ENCODE measurements around the gene SPHK1. TPM values are rescaled to one million over a fixed set of nuclear protein-coding genes. Genes with fewer than 3 reads are reported as not detected.

The SPHK1 gene
- total RNA-seq, 4 donors from 2014 or later = 1.3 to 11.6 (median 7.6) TPM

DNA sequence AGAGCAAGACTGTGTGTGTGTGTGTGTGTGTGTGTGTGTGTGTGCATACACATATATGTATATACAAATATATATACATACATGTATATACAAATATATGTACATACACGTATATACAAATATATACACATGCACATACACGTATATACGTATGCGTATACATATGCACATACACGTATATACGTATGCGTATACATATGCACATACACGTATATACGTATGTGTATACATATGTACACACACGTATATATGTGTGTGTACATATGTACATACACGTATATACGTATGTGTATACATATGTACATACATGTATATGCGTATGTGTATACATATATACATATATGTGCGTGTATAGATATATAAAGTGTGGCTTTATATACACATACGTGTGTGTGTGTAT lies 31.4 kb downstream of the SPHK1 start:
- TF ChIP-seq, protein P1, sequence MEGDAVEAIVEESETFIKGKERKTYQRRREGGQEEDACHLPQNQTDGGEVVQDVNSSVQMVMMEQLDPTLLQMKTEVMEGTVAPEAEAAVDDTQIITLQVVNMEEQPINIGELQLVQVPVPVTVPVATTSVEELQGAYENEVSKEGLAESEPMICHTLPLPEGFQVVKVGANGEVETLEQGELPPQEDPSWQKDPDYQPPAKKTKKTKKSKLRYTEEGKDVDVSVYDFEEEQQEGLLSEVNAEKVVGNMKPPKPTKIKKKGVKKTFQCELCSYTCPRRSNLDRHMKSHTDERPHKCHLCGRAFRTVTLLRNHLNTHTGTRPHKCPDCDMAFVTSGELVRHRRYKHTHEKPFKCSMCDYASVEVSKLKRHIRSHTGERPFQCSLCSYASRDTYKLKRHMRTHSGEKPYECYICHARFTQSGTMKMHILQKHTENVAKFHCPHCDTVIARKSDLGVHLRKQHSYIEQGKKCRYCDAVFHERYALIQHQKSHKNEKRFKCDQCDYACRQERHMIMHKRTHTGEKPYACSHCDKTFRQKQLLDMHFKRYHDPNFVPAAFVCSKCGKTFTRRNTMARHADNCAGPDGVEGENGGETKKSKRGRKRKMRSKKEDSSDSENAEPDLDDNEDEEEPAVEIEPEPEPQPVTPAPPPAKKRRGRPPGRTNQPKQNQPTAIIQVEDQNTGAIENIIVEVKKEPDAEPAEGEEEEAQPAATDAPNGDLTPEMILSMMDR (IDR thresholded peaks at IDR 0.05; ENCODE audit: low read depth) = no peak

DNA sequence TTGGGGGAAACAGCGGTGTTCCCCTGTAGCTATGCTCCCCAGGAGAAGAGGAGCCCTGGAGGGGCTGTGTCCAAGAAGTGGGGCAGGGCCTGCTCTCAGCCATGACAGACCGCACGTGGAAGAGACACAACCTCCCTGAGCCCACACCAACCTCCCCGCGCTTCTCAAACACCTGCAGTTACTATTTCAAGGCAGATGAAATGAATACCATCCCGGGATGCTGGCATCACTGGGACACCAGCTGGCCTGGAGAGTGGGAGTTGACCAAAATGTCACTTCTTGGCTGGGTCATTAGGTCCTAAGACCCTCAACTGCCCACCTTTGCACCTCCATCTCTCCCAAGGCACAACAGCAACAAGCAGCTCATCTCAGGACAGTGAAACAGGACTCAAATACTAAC lies 32.0 kb downstream of the SPHK1 start:
- TF ChIP-seq, protein P1 (IDR thresholded peaks at IDR 0.05; ENCODE audit: low read depth) = no peak

DNA sequence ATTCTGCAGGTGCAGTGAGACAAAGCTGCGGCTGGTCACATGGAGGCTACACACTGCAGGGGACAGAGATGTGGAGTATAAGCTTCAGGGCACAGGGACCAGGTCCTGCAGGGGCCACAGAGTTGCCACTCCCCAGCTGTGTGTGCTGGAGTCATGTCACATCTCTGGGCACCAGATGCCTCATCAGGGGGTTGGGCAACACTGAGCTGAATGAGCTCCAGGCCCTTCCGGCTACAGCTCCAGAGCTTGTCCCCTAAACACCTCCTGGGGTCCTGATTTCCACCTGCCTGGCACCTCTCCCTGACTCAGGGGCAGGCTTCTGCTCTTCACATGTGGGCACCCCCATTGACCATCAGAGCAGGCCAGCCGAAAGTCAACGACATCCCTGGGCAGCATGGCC lies 32.5 kb downstream of the SPHK1 start:
- TF ChIP-seq, protein P1 (IDR thresholded peaks at IDR 0.05; ENCODE audit: low read depth) = no peak

DNA sequence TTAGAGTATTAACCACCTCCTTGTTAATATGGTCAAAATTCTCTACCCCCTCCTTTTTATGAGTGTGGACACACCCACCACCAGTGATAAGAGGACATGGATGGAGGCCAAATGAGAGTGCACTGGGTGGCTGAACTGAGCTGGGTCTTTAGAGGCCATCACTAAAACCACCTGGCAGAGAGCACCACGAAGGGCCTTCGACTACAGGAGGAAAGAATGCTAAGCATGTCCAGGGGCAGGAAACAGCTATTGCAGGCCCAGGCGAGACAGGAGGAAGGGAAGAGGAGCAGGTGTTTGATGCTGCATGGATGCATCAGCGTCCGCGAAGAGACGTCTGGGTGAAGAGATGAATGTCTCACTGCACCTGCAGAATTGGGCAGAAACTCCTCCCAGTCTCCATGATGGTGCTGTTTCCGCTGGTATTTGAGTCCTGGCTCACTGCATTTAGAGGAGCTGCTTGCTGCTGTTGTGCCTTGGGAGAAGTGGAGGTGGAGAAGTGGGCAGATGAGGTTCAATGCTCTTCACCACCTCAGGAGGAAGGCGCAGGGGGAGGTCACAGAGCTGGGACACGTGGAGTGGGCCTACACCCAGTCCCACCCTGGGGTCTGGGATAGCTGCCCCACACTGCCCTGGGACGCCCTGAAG lies 33.2 kb downstream of the SPHK1 start:
- TF ChIP-seq, protein P1 (IDR thresholded peaks at IDR 0.05; ENCODE audit: low read depth) = no peak

DNA sequence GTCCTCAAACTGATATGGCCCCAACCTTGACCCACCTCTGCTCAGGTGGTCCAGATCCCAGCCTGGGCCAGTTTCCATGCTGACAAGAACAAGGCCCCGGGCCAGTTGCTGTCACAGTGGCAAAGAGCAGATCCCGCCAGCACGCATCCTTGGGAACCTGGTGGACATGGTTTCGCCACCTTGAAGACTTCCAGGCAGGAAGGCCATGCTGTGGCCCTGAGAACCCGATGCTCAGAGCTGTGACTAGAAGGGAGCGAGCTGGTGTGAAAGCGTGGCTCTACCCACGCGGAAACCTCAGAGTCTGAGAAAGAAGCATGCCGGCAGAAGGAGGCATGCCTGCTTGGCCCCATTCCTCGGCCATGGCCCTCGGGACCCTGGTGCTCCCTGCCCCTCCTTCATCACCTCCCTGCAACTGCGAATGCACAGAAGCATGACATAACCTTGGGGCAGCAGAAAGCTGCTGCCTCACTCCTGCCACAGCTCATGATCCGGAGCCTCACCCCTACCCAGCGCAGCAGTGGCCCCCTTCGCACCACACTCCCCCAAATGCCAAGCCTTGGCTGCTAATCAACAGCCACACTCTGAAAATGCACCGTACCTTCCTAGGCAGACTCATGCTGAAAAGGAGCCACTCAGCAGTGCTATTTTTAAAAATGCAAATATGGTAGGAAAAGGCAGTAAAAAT lies 35.3 kb downstream of the SPHK1 start:
- TF ChIP-seq, protein P1 (IDR thresholded peaks at IDR 0.05; ENCODE audit: low read depth) = no peak

GRCh38 chr17:76420356-76421043 lies 36.1 kb downstream of the SPHK1 start:
- TF ChIP-seq, protein P1 (IDR thresholded peaks at IDR 0.05; ENCODE audit: low read depth) = no peak

- TF ChIP-seq, protein P1 (IDR thresholded peaks at IDR 0.05; ENCODE audit: low read depth) = no peak
These were observed 36.6 kb downstream of the SPHK1 start for GRCh38 chr17:76421044-76421407.
